ENCODE data around the gene TENM3.

GRCh38 chr4:182454440-182455013, 211.3 kb downstream of the TENM3 start:
- no peak for TF ChIP-seq ZNF560 (tag by site-specific recombination; IDR thresholded peaks at IDR 0.05; ENCODE audit: borderline replicate concordance)
- TF ChIP-seq ZEB2 (tag by site-specific recombination; IDR thresholded peaks at IDR 0.05): peak; percentile 23; the same call in 1 of the 2 replicates
- no peak for TF ChIP-seq ZNF302 (tag by site-specific recombination; IDR thresholded peaks at IDR 0.05; ENCODE audit: low read depth)
- TF ChIP-seq, protein P1, sequence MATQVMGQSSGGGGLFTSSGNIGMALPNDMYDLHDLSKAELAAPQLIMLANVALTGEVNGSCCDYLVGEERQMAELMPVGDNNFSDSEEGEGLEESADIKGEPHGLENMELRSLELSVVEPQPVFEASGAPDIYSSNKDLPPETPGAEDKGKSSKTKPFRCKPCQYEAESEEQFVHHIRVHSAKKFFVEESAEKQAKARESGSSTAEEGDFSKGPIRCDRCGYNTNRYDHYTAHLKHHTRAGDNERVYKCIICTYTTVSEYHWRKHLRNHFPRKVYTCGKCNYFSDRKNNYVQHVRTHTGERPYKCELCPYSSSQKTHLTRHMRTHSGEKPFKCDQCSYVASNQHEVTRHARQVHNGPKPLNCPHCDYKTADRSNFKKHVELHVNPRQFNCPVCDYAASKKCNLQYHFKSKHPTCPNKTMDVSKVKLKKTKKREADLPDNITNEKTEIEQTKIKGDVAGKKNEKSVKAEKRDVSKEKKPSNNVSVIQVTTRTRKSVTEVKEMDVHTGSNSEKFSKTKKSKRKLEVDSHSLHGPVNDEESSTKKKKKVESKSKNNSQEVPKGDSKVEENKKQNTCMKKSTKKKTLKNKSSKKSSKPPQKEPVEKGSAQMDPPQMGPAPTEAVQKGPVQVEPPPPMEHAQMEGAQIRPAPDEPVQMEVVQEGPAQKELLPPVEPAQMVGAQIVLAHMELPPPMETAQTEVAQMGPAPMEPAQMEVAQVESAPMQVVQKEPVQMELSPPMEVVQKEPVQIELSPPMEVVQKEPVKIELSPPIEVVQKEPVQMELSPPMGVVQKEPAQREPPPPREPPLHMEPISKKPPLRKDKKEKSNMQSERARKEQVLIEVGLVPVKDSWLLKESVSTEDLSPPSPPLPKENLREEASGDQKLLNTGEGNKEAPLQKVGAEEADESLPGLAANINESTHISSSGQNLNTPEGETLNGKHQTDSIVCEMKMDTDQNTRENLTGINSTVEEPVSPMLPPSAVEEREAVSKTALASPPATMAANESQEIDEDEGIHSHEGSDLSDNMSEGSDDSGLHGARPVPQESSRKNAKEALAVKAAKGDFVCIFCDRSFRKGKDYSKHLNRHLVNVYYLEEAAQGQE (tag by site-specific recombination; IDR thresholded peaks at IDR 0.05): no peak
